ENCODE results near the gene TMEFF2. TPM values are rescaled to one million over a fixed set of nuclear protein-coding genes. Genes with fewer than 3 reads are reported as not detected.
A peak's percentile ranks its signal among the peaks of the same experiment; 100 is the strongest.

TMEFF2 gene
- total and polyA plus RNA-seq, 2 of the 4 experiments (the other 2 are of a cell fraction) = 1.3 to 3.0 TPM

- Histone ChIP-seq H3K27me3 (ENCODE audit: control insufficient read depth, insufficient read depth, low read length) (no peaks in the 10 kb centered on the region), H2AK5ac (ENCODE audit: low read depth, low read length) (no peak overlapping the region), H2BK15ac (ENCODE audit: low read depth, low read length) (no peak overlapping the region), H3K9me3 (ENCODE audit: control insufficient read depth, insufficient read depth, low read length) (no peaks in the 10 kb centered on the region), H2BK20ac (ENCODE audit: low read depth, low read length) (no peak overlapping the region), H3K27ac (ENCODE audit: insufficient read depth, low read length) (no peak overlapping the region), H4K91ac (ENCODE audit: insufficient read depth, low read depth, low read length) (no peak overlapping the region), H3K23ac (ENCODE audit: low read depth, low read length) (no peak overlapping the region), H3K36me3 (ENCODE audit: control insufficient read depth, insufficient read depth, low read length) (no peaks in the 10 kb centered on the region), H3K4ac (ENCODE audit: low read depth, low read length) (0 out of 2 replicates have a peak overlapping the region, but pooled peaks have one; percentile 16), H2AFZ (replicated peaks; ENCODE audit: low read length, poor library complexity) (no peak overlapping the region), H3K79me1 (ENCODE audit: low read depth in 1 of 2, low read length in 2 of 2) (no peaks in the 10 kb centered on the region), H2BK5ac (ENCODE audit: low read depth, low read length, poor library complexity, severe bottlenecking) (peak overlapping the region; percentile 38), H3K14ac (replicated peaks; ENCODE audit: low read depth, low read length) (peak overlapping the region; percentile 52; the same call in 1 of the 2 replicates), H4K8ac (ENCODE audit: low read depth in 2 of 2, low read length in 2 of 2) (no peak overlapping the region), H3K18ac (ENCODE audit: low read depth, low read length) (0 out of 2 replicates have a peak overlapping the region, but pooled peaks have one; percentile 37), H2AK9ac (replicated peaks; ENCODE audit: low read depth, low read length, poor library complexity) (no peak overlapping the region), H3K4me3 (ENCODE audit: insufficient read depth, low read depth, low read length) (no peak overlapping the region), H3K9me1 (ENCODE audit: insufficient read depth, low read length) (peaks cover 4% of the 10 kb centered on the region; the same call in 1 of the 2 replicates), H4K20me1 (ENCODE audit: insufficient read depth, low read length) (no peaks in the 10 kb centered on the region), H3K4me1 (ENCODE audit: control insufficient read depth, insufficient read depth, low read length) (peaks cover 3% of the 10 kb centered on the region), H3K56ac (ENCODE audit: extremely low read depth, insufficient read depth, low read length) (no peak overlapping the region), H2BK120ac (ENCODE audit: low read depth, low read length) (no peak overlapping the region), H3K9ac (ENCODE audit: low read depth, low read length) (no peak overlapping the region), H3K4me2 (ENCODE audit: low read depth, low read length) (peak overlapping the region; percentile 40), H4K5ac (ENCODE audit: low read depth, low read length) (no peak overlapping the region)
- DNase-seq (no peak), ATAC-seq (ENCODE audit: low read depth) (no peak)
- ChIA-PET POLR2A (ENCODE audit: unreplicated experiment) (no interaction called here), CTCF (interaction anchor here (1.1 kb wide), 1 partner anchor 12 kb away, joined by 3 read pairs; no protein-coding TSS in a partner anchor)
- no CpG with 5 or more reads among the region's 1 CpG for WGBS, 2 experiments (ENCODE audit: extremely low coverage in 2 of 2, insufficient read length in 1 of 2)
- dilution Hi-C loops (cut with HindIII; ENCODE audit: low sequenced_read_pairs, unreplicated experiment) = no loop called here
- TF ChIP-seq ELK1 (IDR thresholded peaks at IDR 0.05; ENCODE audit: borderline replicate concordance, low read depth, low read length) (no peak), POLR2A (IDR thresholded peaks at IDR 0.05; ENCODE audit: low read depth, low read length) (no peak), BHLHE40 (IDR thresholded peaks at IDR 0.05; ENCODE audit: low read depth, low read length) (no peak), MXI1 (IDR thresholded peaks at IDR 0.05; ENCODE audit: borderline replicate concordance, low read depth, low read length) (no peak), MAFK (IDR thresholded peaks at IDR 0.05; ENCODE audit: low read depth, low read length) (no peak), SMC3 (IDR thresholded peaks at IDR 0.05; ENCODE audit: low read depth, low read length) (no peak), FOS (IDR thresholded peaks at IDR 0.05; ENCODE audit: low read depth, low read length) (no peak), RCOR1 (IDR thresholded peaks at IDR 0.05; ENCODE audit: insufficient replicate concordance, low read length) (no peak), NFE2L2 (IDR thresholded peaks at IDR 0.05; ENCODE audit: low read depth, low read length) (no peak), RAD21 (IDR thresholded peaks at IDR 0.05; ENCODE audit: low read length) (no peak)
- TF ChIP-seq, protein P1, sequence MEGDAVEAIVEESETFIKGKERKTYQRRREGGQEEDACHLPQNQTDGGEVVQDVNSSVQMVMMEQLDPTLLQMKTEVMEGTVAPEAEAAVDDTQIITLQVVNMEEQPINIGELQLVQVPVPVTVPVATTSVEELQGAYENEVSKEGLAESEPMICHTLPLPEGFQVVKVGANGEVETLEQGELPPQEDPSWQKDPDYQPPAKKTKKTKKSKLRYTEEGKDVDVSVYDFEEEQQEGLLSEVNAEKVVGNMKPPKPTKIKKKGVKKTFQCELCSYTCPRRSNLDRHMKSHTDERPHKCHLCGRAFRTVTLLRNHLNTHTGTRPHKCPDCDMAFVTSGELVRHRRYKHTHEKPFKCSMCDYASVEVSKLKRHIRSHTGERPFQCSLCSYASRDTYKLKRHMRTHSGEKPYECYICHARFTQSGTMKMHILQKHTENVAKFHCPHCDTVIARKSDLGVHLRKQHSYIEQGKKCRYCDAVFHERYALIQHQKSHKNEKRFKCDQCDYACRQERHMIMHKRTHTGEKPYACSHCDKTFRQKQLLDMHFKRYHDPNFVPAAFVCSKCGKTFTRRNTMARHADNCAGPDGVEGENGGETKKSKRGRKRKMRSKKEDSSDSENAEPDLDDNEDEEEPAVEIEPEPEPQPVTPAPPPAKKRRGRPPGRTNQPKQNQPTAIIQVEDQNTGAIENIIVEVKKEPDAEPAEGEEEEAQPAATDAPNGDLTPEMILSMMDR (conservative IDR thresholded peaks at IDR 0.05; ENCODE audit: low read depth, low read length) = no peak
- TF ChIP-seq, protein P2, sequence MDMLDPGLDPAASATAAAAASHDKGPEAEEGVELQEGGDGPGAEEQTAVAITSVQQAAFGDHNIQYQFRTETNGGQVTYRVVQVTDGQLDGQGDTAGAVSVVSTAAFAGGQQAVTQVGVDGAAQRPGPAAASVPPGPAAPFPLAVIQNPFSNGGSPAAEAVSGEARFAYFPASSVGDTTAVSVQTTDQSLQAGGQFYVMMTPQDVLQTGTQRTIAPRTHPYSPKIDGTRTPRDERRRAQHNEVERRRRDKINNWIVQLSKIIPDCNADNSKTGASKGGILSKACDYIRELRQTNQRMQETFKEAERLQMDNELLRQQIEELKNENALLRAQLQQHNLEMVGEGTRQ (IDR thresholded peaks at IDR 0.05; ENCODE audit: low read depth, low read length) = no peak
- no TSS peak for BruUV-seq (replicated peaks)
- in situ Hi-C loops (cut with MboI; ENCODE audit: low sequenced_read_pairs) = no loop called here
- intact Hi-C loops (cut with micrococcal nuclease) = no loop called here
Measured at GRCh38 chr2:192026825-192027120, 168.0 kb downstream of the TMEFF2 start.

Data from IMR-90 (cell line).